ENCODE data around the gene FAM219A.
A peak's percentile ranks its signal among the peaks of the same experiment; 100 is the strongest.

FAM219A gene

DNA sequence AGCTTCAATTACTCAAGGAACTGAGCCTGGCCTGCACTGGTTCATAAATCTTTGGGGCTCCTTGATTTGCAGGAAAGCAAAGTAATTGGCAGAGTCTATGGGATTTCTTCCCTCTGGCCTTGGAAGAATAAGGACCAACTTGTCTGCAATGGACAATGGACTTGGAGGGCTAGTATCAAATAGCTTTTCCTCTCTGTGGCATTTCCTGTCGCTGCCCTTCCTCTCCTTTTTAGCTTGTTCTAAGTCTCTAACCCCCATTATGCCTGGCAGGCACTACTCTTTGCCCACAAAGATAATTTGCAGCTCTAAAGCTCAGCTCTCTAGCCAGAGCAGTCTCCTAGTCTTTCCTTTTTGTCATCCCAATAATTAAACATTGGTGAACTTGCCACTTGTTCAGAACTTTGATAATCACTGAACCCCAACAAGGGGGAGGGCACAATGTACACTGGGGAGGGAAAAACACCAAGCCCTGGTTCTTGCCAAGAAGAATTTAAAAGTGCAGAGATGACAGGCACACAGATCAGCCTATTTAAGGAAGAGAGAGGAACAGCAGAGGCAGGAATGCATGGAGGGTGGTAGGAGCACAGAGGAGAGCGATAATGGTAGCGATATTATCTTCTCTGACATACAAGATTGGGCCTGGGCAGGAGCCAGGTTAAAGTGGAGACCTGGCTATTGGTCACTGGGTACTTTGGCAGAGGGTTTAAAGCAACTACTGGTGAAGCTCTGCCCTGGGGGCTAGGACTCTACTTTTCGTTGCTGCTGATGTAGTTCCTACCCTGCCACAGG is 38.5 kb downstream of the FAM219A start:
- H3K9me3 Mint-ChIP-seq = no peaks in the 10 kb centered on the region
- CTCF ChIA-PET = no interaction called here
- no peak overlapping the region for H3K27ac Mint-ChIP-seq
- H3K36me3 Mint-ChIP-seq = no peaks in the 10 kb centered on the region
- H3K27me3 Mint-ChIP-seq = no peaks in the 10 kb centered on the region
- H3K4me3 Mint-ChIP-seq = no peak overlapping the region
- no peak for DNase-seq
- H3K4me1 Mint-ChIP-seq = no peaks in the 10 kb centered on the region

DNA sequence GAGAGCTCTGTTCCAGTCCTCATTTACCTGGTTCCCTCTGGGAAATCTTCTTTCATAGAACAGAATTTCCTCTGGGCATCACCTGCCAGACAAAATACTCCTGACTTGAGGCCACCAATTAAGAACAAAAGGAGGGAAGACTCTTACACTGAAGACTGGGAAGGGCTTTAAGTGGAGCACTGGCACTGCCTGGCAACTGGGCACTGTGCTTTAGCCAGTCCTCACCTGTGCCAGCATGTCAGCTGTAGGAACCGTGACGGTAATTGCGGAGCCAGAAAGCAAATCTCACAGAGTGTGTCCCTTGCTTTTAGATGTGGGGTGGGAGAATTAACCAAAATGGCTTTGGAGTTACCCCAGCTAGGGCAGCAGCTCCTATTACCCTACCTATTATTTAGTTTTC is 40.6 kb downstream of the FAM219A start:
- H3K4me1 Mint-ChIP-seq = no peaks in the 10 kb centered on the region
- H3K27ac Mint-ChIP-seq = no peak overlapping the region
- H3K27me3 Mint-ChIP-seq = no peaks in the 10 kb centered on the region
- CTCF ChIA-PET = interaction anchor here (1.6 to 2.5 kb wide), 2 partner anchors 13 to 83 kb away, joined by 4 to 7 read pairs; no protein-coding TSS in a partner anchor
- no peak for DNase-seq
- H3K4me3 Mint-ChIP-seq = no peak overlapping the region
- no peaks in the 10 kb centered on the region for H3K9me3 Mint-ChIP-seq
- H3K36me3 Mint-ChIP-seq = no peaks in the 10 kb centered on the region

DNA sequence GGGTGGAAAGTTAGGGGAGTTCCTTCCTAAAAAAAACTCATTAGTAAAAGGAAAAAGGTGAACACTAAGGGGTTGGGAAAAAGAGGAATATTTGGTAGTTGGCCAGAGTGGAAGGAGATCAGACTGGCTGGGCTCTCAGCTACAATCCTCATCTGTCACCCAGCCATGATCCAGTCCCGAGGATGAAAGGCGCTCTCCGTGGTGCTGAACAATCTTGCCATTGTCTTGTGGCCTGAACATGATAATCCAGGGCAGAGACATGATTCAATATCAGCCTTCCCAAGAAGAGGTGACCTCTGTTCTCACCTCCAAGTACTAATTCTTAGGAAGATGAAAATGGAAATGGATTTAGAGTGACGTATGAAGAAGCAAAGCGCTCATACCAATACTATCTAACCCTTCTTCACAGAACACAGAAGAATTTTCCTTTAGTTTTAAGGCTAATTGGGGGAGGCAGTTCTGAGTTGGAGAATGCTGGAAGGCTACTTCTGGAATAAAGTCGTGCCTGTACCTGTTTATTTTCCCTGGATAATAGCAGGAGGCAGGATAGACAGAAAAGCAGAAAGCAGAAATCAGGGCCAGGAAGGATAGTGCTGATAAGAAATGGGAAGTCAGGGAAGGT is 45.0 kb downstream of the FAM219A start:
- DNase-seq = peak; percentile 72
- Mint-ChIP-seq H3K36me3 (no peaks in the 10 kb centered on the region), H3K9me3 (no peaks in the 10 kb centered on the region), H3K27ac (no peak overlapping the region), H3K4me1 (no peaks in the 10 kb centered on the region), H3K27me3 (no peaks in the 10 kb centered on the region), H3K4me3 (no peak overlapping the region)
- CTCF ChIA-PET = interaction anchor here (1.2 to 1.6 kb wide), 2 partner anchors 10 to 87 kb away, joined by 3 to 7 read pairs; no protein-coding TSS in a partner anchor

DNA sequence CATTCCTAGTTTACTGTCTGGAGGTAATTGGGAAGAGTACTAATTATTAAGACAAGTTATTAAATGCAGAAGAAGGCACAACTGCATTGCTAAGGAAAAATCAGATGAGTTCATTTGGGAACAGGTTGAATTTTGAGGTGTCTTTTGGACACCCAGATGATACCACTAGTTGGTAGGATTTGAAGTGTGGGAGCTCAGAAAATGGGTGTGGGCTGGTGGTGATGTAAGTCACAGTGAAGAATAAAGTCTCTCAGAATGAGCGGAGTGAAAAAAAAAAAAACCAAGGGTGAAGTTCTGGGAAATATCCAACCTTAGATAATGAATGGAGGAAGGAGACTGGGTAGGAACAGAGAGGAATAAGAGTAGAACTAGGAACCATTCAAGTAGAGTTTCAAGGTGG is 46.0 kb downstream of the FAM219A start:
- Mint-ChIP-seq H3K36me3 (no peaks in the 10 kb centered on the region), H3K27ac (no peak overlapping the region), H3K4me3 (no peak overlapping the region), H3K27me3 (no peaks in the 10 kb centered on the region), H3K9me3 (no peaks in the 10 kb centered on the region), H3K4me1 (no peaks in the 10 kb centered on the region)
- CTCF ChIA-PET = interaction anchor here (1.6 kb wide), 1 partner anchor 9 kb away, joined by 7 read pairs; no protein-coding TSS in a partner anchor
- DNase-seq = no peak

DNA sequence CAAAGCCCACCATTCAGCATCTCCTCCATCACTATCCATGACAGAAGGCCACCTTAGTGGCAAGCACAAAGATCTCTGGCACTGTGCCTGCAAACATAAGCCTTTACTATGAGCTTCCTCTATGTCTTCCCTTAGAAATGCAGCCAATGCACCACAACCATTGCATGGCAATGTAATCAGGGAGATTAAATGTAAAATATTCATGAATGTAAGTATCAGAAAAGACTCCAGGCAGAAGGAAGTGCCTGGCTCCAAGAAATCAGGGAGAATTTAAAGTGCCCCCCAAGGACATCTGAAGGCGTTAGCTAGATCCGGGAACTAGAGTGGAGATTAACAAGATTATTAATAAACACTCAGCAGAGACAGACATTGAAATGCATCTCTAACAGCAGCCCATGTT is 49.2 kb downstream of the FAM219A start:
- Mint-ChIP-seq H3K27me3 (no peaks in the 10 kb centered on the region), H3K36me3 (no peaks in the 10 kb centered on the region), H3K4me3 (no peak overlapping the region), H3K27ac (no peak overlapping the region), H3K9me3 (no peaks in the 10 kb centered on the region), H3K4me1 (no peaks in the 10 kb centered on the region)
- no peak for DNase-seq
- CTCF ChIA-PET = interaction anchor here (1.2 kb wide), 1 partner anchor 23 kb away, joined by 3 read pairs; no protein-coding TSS in a partner anchor

GRCh38 chr9:34408173-34408572 is 50.2 kb downstream of the FAM219A start:
- CTCF ChIA-PET = no interaction called here
- DNase-seq = no peak
- H3K27me3 Mint-ChIP-seq = no peaks in the 10 kb centered on the region
- no peaks in the 10 kb centered on the region for H3K36me3 Mint-ChIP-seq
- no peak overlapping the region for H3K27ac Mint-ChIP-seq
- H3K4me3 Mint-ChIP-seq = no peak overlapping the region
- H3K9me3 Mint-ChIP-seq = no peaks in the 10 kb centered on the region
- H3K4me1 Mint-ChIP-seq = no peaks in the 10 kb centered on the region

DNA sequence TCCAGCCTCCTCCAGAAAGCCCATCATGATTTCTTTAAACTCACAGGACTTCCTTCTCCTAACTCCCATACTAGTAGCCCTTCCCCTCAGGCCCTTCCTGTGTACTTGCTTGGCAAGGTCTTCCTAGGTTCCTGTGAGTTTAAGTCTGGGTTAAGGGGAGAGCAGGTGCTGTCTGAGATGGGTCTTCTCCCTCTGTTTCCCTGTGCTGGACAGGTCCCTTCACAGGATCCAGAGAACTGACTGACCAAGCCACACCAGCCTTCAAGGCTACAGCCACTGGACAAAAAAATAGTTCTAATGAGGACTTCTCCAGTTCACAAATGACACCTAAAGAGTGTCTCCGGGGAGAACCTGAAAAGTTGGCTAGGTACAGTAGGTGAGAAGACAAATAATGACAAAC is 52.2 kb downstream of the FAM219A start:
- CTCF ChIA-PET = no interaction called here
- H3K36me3 Mint-ChIP-seq = peaks cover 2% of the 10 kb centered on the region
- no peaks in the 10 kb centered on the region for H3K27me3 Mint-ChIP-seq
- no peak for DNase-seq
- H3K4me3 Mint-ChIP-seq = no peak overlapping the region
- no peaks in the 10 kb centered on the region for H3K9me3 Mint-ChIP-seq
- H3K27ac Mint-ChIP-seq = no peak overlapping the region
- no peaks in the 10 kb centered on the region for H3K4me1 Mint-ChIP-seq

DNA sequence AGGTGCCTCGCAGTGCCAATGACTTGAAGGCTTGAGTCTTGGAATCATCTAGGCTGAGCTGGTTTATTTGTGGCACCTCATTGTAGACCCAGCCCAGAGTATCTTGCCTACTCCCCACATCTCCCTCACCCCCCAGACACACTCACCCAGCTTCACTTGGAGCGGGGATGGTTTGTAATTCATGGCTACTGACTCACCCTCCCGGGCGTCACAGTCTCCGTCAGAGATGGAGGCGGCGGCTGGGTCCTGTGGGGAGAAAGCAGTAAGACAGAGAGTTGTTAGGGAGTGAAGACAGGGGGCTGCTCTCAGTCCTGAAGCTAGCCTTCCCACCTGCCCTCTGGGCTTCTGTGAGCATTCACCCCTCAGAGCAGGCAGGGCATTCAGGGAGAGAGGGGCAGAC is 52.7 kb downstream of the FAM219A start:
- CTCF ChIA-PET = interaction anchor here (1.1 to 2.4 kb wide), 3 partner anchors 11 to 186 kb away, joined by 3 to 7 read pairs (median 5); no protein-coding TSS in a partner anchor
- Mint-ChIP-seq H3K27me3 (no peaks in the 10 kb centered on the region), H3K27ac (no peak overlapping the region), H3K4me3 (no peak overlapping the region), H3K36me3 (peaks cover 2% of the 10 kb centered on the region), H3K4me1 (no peaks in the 10 kb centered on the region), H3K9me3 (no peaks in the 10 kb centered on the region)
- DNase-seq = no peak

DNA sequence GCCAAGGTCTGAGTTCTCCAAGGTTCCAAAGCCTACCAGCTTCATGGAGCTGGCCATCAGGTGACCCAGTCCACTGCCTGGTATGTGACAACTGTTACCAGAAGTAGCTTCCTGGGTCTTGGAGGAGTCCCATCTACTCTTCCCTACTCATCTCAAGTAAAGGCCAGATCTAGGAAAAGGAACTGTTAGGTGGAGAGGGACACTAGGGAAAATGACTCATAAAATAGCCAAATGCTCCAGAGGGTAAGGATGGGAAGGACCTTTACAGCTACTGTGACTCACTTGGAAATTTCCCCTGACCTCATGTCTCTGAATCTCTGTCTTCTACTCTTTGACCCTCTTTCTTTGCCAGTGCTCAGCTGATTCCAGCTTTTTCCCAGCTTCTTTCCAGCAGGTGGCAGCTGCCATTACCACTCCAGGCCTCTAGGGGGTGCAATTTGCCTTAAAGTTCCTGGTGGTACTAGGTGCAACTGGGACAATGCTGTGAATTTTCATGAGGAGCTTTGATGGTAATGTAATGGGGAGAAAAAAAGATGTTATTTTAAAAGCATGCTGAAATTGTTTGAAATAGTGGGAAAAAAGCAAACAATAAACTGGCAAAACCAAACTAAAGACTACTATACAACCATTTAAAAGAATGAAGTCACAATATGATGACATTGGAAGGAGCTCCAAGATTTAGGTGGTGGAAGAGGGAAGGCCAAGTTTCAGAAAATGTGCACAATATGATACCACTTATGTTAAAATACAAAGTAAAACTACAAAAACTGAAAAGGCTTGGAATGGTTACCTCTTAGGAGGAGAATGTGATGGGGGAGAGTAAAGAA is 54.6 kb downstream of the FAM219A start:
- CTCF ChIA-PET = interaction anchor here (0.7 to 3.3 kb wide), 43 partner anchors 9 to 233 kb away, joined by 3 to 41 read pairs (median 4); no protein-coding TSS in a partner anchor
- H3K4me1 Mint-ChIP-seq = no peaks in the 10 kb centered on the region
- H3K36me3 Mint-ChIP-seq = peaks cover 2% of the 10 kb centered on the region
- H3K4me3 Mint-ChIP-seq = no peak overlapping the region
- H3K27ac Mint-ChIP-seq = no peak overlapping the region
- peak; percentile 71 for DNase-seq
- H3K9me3 Mint-ChIP-seq = no peaks in the 10 kb centered on the region
- H3K27me3 Mint-ChIP-seq = no peaks in the 10 kb centered on the region

DNA sequence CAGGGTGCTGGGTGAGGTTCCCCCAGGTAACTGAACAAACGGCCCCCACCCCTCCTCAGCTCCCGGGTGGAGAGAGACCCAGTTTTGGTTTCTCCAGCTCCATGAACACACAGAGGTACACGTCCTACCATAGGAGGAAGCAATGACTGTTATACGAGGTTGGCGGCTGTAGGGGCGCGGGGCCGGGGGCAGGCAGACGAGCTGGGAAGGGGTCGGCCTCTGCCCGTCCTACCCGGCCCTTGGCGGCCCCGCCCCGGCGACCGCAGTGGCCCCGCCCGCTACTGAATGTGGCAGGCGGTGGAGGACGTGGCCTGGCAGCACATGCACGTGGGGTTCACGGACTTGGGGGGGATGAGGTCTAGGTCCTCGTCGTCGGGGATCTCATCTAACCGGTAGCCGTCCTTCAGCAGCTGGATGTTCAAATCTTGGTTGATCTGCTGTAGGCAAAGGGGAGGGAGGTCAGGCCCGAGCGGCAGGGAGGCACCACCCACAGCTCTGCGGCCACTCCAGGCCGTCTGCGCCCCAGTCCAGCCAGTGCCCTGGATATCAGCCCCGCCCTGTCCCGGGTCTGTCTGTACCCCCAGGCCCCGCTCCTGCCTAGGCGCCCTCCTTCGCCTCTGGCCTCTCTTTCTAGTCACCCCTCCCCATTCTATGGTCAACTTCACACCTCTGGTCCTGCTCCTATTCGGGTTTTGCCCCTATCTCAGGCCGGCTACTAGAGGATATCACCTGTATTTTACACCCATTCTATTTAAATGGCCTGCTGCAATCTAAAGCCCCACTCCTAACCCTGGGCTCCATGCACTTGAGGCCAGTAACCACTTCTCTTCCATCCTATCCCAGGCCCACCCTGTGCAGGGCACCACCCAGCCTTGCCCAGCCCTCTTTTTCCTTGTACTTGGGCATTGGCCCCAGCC is 57.4 kb downstream of the FAM219A start:
- H3K4me1 Mint-ChIP-seq = no peaks in the 10 kb centered on the region
- no peaks in the 10 kb centered on the region for H3K27me3 Mint-ChIP-seq
- CTCF ChIA-PET = interaction anchor here (1.0 kb wide), 1 partner anchor 20 kb away, joined by 3 read pairs; no protein-coding TSS in a partner anchor
- no peak for DNase-seq
- H3K27ac Mint-ChIP-seq = no peak overlapping the region
- H3K4me3 Mint-ChIP-seq = no peak overlapping the region
- peaks cover 2% of the 10 kb centered on the region for H3K36me3 Mint-ChIP-seq
- no peaks in the 10 kb centered on the region for H3K9me3 Mint-ChIP-seq

- Mint-ChIP-seq H3K27ac (no peak overlapping the region), H3K4me1 (no peaks in the 10 kb centered on the region), H3K36me3 (peaks cover 2% of the 10 kb centered on the region), H3K4me3 (no peak overlapping the region), H3K9me3 (no peaks in the 10 kb centered on the region), H3K27me3 (no peaks in the 10 kb centered on the region)
- CTCF ChIA-PET = interaction anchor here (1.0 kb wide), 1 partner anchor 21 kb away, joined by 3 read pairs; no protein-coding TSS in a partner anchor
- DNase-seq = no peak
Measured at GRCh38 chr9:34400275-34400674, 58.1 kb downstream of the FAM219A start.

DNA sequence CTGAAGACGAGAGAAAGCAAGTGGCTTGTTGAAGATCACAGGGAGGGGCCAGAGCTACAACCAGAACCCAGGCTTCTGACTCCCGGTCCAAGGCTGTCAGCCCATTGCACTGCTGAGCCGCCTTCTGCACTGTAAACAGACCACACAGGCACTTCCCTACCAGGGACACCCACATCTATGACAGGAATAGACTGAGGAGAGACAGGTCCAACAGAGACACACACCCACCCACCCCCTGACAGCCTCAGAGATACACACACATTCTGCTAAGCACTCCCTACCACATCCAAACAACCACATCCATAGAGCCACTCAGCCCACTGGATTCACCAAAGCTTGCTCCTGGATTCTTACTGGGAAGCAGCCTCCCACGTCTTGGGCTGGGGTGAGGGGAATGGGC is 58.6 kb downstream of the FAM219A start:
- H3K9me3 Mint-ChIP-seq = no peaks in the 10 kb centered on the region

DNA sequence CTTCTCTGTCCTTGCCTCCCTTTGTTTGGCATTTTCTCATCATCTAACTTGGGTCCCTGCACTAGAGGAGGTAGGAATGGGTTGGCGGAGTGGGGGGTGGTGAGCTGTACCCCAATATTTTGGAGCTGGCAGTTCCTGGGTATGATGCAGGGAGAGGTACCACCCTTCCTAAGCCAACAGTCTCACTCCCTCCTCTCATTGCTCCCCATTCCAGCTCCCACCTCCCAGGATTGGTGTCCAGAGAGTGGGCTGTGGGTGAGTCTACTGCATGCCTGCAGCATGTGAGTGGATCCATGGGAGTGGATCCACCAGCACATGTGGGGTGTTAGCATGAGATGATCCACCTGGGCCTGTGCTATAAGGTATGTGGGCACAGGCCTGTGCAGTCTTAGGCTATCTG is 59.5 kb downstream of the FAM219A start:
- Mint-ChIP-seq H3K9me3 (no peaks in the 10 kb centered on the region), H3K27ac (no peak overlapping the region), H3K4me1 (no peaks in the 10 kb centered on the region), H3K27me3 (peaks cover 4% of the 10 kb centered on the region), H3K4me3 (no peak overlapping the region), H3K36me3 (peaks cover 2% of the 10 kb centered on the region)
- no peak for DNase-seq
- CTCF ChIA-PET = interaction anchor here (0.5 kb wide), 1 partner anchor 116 kb away, joined by 3 read pairs; no protein-coding TSS in a partner anchor

More for the DNA sequence above, 58.6 kb downstream of the FAM219A start:
- Mint-ChIP-seq H3K36me3 (peaks cover 2% of the 10 kb centered on the region), H3K4me3 (no peak overlapping the region), H3K27ac (no peak overlapping the region), H3K4me1 (no peaks in the 10 kb centered on the region), H3K27me3 (peaks cover 3% of the 10 kb centered on the region)
- CTCF ChIA-PET = interaction anchor here (1.0 kb wide), 1 partner anchor 21 kb away, joined by 3 read pairs; no protein-coding TSS in a partner anchor
- no peak for DNase-seq
